Activated naive CD4-positive, alpha-beta T cell (primary cell): Measurements from ENCODE around the gene CELF2.
"Not testable (repeated sequence)": the region's sequence is repeated elsewhere in the genome, so short reads cannot be mapped to it uniquely, and the experiment has no call there.

Source experiments
- DNase-seq, 4 experiments: peaks; one replicate each; lab custom pipeline; 2025; lab: John Stamatoyannopoulos, UW

The CELF2 gene

GRCh38 chr10:11096422-11096821 lies 78.8 kb downstream of the CELF2 start:
- DNase-seq = no peak

GRCh38 chr10:11097686-11098085 lies 80.0 kb downstream of the CELF2 start:
- DNase-seq = no peak

GRCh38 chr10:11098666-11099065 lies 81.0 kb downstream of the CELF2 start:
- DNase-seq = no peak

GRCh38 chr10:11104772-11105675 lies 87.4 kb downstream of the CELF2 start:
- DNase-seq = no peak

- DNase-seq = no peak
Observed at GRCh38 chr10:11105676-11106004, 88.0 kb downstream of the CELF2 start.

GRCh38 chr10:11106621-11107374 lies 89.1 kb downstream of the CELF2 start:
- DNase-seq = no peak

- DNase-seq = no peak
Observed at GRCh38 chr10:11107948-11108347, 90.3 kb downstream of the CELF2 start.

- no peak for DNase-seq
Observed at GRCh38 chr10:11108356-11108755, 90.7 kb downstream of the CELF2 start.

GRCh38 chr10:11109590-11109989 lies 91.9 kb downstream of the CELF2 start:
- no peak for DNase-seq

GRCh38 chr10:11110539-11110938 lies 92.9 kb downstream of the CELF2 start:
- no peak for DNase-seq

- no peak for DNase-seq
Observed at GRCh38 chr10:11111490-11111889, 93.8 kb downstream of the CELF2 start.

- DNase-seq = no peak
Observed at GRCh38 chr10:11112718-11113117, 95.0 kb downstream of the CELF2 start.

GRCh38 chr10:11113156-11113555 lies 95.5 kb downstream of the CELF2 start:
- no peak for DNase-seq

GRCh38 chr10:11114269-11114668 lies 96.6 kb downstream of the CELF2 start:
- DNase-seq = no peak

GRCh38 chr10:11115337-11115736 lies 97.7 kb downstream of the CELF2 start:
- no peak for DNase-seq

- DNase-seq = no peak
Observed at GRCh38 chr10:11116361-11116760, 98.7 kb downstream of the CELF2 start.

- DNase-seq = no peak
Observed at GRCh38 chr10:11116817-11117216, 99.1 kb downstream of the CELF2 start.

GRCh38 chr10:11118686-11119085 lies 101.0 kb downstream of the CELF2 start:
- no peak for DNase-seq

GRCh38 chr10:11119843-11120242 lies 102.2 kb downstream of the CELF2 start:
- no peak for DNase-seq

- DNase-seq = no peak
Observed at GRCh38 chr10:11120711-11121110, 103.0 kb downstream of the CELF2 start.

- DNase-seq = not testable (repeated sequence)
Observed at GRCh38 chr10:11123892-11124291, 106.2 kb downstream of the CELF2 start.

- DNase-seq = no peak
Observed at GRCh38 chr10:11125004-11125403, 107.3 kb downstream of the CELF2 start.

GRCh38 chr10:11127017-11127416 lies 109.3 kb downstream of the CELF2 start:
- DNase-seq = not testable (repeated sequence)
